HG02763 (cell line): ENCODE results near the gene ZFAND3.

ENCODE experiments used
- ATAC-seq: cut with Tn5 transposase; IDR thresholded peaks from one replicate; pipeline ENCODE4 v1.9.1; 2021; ENCODE audit warnings: mild to moderate bottlenecking, moderate library complexity; ENCODE audit not compliant: unreplicated experiment

ZFAND3 gene

GRCh38 chr6:38161754-38162492, 342.4 kb downstream of the ZFAND3 start:
- no peak for ATAC-seq

- no peak for ATAC-seq
Observed at GRCh38 chr6:38162493-38163185, 343.1 kb downstream of the ZFAND3 start.

- ATAC-seq, result no peak
Observed at GRCh38 chr6:38163186-38164130, 343.9 kb downstream of the ZFAND3 start.

DNA sequence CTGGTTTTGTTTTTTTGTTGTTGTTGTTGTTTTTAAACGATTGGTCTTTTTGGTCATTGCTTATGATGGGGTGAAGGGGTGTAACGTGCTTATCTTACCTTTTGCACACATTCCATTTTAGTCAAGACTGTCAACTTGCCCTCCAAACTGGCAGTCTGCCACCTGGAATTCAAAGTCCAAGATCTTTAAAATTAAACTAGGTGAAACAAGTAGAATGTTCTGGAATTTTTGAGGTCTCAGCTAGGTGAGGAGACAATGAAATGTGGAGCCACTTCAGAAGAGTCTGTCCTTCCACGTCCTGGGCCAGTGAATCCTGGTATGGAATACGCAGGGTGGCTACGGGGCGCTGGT, 344.6 kb downstream of the ZFAND3 start:
- ATAC-seq, result no peak

DNA sequence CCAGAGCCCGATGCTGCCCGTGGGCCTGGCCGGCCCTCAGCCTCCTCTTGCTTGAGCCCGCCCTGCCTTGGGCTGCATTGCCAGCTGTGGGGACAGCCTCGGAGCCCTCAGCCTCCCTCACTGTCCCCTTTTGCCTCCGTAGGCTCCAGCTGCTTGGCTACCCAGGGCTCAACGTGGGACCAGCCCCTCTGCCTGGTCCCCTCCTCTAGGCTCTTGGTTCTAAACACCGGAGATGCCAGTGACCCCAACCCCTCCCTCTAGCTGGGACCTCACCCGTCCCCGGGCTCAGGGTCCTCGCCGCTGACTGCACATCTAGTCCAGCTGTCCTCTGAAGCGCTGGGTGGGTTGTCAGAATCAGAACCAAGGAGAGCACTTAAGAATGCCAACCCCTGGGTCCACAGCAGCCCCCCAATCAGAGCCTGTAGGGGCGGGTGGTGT, 345.2 kb downstream of the ZFAND3 start:
- no peak for ATAC-seq

DNA sequence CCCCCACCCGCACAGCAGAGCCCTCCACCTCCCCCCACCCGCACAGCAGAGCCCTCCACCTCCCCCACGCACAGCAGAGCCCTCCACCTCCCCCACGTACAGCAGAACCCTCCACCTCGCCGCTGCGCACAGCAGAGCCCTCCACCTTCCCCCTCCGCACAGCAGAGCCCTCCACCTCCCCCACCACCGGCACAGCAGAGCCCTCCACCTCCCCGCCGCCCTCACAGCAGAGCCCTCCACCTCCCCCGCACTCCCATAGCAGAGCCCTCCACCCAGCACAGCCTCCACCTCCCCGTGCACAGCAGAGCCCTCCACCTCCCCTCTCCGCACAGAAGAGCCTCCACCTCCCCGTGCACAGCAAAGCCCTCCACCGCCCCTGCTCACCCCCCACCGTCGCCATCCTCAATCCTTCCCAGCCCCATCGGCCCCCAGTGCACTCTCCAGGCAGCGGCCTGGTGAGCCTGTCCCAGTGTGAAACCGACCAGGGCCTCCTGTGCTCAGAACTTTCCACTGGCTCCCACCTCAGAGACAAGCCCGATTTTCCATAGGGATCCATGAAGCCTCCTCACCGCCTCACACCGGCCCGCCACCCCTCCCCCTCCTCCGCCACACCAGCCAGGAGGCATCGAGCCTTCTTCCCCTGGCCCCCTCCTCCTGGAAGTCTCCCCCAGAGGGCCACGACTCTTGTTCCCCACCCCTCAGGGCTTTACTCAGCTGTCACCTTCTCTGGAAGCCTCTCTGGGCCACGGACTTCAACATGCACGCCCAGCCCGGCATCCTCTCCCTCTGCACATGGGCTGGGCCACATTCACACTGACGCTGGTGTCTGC, 347.1 kb downstream of the ZFAND3 start:
- no peak for ATAC-seq

DNA sequence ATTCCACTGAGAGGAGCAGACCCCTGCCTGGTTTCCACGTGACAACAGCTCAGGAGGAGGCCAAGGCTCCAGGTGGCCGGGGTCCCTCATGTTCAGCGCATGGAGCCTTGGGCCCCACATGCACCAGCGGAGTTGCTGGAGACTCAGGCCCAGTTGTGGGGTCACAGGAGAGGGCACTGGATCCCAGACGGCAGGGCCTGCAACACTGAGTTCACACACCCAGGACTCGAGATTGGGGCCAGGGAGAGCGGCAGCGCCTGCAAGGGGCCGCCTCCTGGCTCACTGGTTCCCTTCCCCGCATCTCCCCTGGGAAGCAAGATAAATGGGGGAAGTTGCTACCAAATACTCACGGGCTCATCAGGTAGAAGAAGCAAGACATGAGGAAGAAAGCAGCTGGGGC, 348.1 kb downstream of the ZFAND3 start:
- ATAC-seq, result no peak

GRCh38 chr6:38168126-38168525, 348.6 kb downstream of the ZFAND3 start:
- ATAC-seq, result no peak

DNA sequence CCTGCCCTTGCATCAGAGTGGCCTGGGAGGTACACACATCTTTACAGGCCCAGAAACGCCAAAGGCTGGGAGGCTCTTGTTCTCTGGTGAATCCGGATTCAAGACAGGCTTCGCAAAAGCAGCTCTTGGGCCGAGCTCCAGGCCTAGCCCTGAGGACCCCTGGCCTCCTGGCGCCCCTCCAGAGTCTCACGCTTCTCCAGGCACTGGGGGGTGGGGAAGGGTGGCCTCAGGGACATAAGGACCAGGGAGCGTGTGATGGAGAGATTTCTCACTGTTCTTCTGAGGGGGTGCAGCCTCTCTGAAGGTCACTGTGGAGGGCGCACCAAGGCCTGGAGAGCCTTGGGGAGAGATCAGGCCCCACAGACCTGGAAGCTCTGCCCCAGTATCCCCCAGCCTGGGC, 349.2 kb downstream of the ZFAND3 start:
- ATAC-seq, result no peak

DNA sequence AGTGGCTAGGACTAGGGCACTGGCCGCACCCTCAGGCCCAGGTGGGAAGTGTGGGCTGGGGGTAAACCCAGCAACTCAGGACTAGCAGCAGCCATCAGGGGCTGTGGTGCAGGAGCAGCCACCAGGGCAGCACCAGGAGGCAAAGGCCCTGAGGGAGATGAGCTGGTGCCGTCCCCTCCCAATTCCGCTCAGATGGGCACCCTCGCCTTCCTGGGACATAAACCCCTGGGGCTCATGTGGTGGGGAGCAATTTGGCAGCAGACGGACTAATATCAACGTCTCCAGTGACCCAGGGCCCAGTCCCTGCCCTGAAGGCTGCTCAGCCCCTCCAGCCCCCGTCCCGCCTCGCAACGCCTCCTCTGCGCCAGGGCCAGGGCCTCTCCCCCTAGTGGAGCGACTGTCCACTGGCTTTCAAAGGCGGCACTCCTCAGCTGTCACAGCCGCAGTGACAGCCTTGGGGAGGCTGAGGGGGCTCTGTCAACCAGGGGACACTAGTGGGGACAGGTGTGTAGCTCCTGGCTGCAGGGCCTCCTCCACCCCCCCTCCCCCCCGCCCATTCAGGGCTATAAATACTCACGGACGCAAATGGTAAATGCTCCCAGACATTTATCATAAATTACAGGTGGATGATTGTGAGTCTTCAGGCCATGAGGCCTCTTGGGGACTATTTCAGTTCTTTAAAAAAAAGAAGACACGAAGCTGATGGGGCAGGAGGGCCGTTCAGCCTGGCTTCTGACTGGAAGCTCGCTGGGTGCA, 349.9 kb downstream of the ZFAND3 start:
- ATAC-seq, result no peak

DNA sequence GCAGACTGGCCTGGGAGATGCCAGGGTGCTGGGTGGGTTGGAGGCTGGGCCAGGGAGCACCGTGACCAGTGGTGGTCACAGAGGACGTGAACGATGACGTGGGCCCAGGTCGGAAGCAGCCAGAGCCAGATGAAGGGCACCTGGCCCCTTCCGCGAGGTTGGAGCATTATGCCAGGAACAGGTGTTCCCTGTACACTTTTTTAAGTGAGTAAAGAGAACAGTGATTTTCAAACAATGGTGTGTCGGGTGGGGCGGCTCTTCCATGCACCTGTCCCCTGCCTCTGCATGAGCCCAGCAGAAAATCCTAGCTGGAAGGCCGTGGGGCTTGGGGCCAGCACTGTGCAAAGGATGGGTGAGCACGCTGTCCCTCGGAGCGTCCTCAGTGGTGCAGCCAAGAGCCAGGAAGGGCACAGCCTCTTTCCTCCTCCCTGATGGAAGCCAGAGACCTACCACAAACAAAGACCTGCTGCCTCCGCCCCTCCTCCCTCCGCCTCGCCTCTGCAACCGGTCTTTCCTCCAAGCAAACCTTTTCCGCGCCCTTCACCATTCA, 350.5 kb downstream of the ZFAND3 start:
- ATAC-seq, result no peak

DNA sequence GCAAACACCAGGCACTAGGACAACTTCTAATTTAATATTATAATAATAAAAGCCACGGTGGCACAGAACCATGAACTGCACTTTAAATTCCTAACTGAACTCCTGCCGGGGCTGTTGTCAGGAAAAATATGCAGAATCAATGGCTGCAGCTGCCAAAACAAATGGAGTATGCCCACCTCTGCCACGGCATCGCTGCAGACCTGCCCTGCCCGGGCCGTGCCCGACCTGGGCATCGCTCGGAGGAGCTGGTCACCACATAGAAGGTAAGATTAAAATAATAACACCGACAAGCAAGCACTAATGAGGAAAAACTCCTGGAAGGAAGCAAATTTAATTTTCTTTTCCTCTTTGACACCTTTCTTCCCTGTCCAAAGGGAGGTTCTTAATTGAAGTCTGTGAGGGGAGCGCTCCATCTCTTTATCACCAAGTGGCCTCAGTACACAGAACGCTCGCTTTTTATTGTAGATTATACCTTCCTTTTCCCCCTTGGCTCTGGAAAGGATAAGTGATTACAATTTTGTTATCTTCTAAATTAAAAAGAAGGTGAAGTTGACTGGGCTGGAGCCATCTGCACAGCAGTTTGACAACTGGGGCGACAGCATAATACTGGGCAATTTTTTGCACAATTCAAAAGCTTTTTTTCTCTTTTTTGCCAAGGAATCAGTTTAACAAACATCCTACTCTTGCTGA, 351.3 kb downstream of the ZFAND3 start:
- ATAC-seq, result no peak

GRCh38 chr6:38171997-38172738, 352.6 kb downstream of the ZFAND3 start:
- no peak for ATAC-seq

DNA sequence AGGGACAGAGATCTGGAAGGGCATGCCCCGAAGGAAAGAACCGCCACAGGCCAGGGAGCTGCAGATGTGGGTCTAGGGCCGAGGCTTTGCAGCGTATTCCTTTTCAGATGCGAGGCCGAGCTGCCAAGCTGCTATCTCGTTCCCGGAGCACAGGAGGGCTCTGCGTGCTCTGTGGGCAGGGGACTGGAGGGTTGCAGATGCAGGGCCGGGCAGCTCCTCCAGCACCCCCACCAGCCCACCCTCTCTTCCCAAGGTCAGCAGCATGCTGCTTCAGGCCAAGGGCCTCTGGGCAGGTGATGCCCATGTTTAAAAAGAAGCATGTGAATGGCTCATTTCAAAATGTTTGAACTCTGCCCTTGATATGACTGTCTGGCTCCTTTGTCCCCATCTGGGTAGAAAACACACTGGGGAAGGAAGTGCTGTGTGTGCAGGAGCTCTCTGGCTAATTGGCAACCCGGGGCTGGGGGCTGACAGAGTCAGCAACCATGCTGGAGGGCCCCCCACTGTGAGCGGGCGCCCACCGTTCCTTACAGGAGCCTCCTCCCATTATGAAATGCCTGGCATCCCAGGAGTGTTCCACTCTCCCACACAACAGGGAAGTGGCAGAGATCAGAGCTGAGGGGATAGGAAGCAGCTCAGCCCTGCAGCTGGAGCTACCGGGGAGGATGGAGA, 353.3 kb downstream of the ZFAND3 start:
- ATAC-seq, result no peak

GRCh38 chr6:38173909-38174308, 354.4 kb downstream of the ZFAND3 start:
- no peak for ATAC-seq

DNA sequence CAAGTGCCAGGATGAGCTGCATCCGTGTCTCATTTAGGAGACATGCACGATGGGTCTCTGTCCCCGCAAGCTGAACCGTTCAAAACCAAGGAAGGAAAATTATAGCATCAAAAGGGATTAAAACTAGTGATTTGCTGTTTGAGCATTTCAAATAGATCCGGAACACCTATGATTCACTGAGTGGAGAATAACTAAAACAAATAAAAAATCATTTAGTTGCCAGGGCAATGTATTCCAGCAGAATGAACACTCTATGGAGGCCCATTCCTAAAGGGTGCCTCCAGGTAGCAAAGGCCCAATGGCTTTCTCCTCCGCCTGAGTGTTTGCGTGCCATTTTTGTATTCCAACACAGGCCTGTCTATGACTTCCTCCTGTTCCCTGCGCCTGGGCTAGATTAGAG, 354.8 kb downstream of the ZFAND3 start:
- no peak for ATAC-seq

DNA sequence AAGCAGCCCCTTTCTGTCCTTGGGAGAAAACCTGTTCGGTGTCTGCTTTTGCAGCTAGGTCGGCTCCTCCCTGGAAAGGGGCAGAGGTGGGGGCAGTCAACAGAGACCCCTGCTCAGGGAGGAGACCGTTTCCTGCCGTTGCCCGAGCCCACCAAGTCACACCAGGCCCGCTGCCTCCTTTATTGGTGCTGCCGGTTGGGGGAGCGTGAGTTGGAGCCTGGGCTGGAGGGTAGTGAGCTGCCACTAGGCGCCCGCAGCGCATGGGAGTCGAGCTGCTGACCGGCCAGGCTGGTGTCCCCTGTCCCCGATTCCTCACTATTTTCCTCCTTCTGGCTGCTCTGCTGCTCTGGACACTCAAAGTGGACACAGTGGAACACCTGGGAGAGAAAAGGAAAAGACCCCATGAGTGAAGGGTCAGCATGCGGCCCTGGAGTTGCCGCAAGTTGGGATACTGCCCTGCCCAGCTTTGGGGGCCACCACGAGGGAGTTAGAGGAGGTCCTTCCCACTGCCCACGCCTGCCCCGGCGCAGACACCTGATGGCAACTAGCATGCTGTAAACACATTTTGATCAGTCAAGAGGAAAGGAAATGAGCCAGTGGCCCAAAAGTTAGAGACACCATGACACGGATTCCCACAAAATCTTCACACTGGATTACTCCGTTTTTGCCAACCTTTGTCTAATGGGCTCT, 355.4 kb downstream of the ZFAND3 start:
- ATAC-seq, result no peak
